Measurements from ENCODE around the gene GPR12.

GPR12 gene

GRCh38 chr13:26707122-26708006 lies 53.2 kb downstream of the GPR12 start:
- in situ Hi-C loops (cut with HindIII; ENCODE audit: low sequenced_read_pairs), result no loop called here

DNA sequence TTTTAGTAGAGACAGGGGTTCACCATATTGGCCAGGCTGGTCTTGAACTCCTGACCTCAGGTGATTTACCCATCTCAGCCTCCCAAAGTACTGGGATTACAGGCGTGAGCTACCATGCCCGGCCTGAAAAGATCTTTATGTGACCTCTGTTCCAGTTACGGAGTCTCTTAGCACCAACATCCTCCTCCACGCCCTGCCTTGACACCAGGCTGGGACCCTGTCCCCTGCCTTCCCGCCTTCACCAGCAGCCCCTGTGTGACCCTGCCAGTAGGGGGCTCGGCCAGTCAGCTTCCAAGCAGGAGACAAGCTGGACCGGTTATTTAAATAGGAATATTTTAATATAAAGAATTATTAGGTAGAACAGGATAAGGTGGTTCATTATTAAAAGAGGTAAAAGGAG lies 54.2 kb downstream of the GPR12 start:
- in situ Hi-C loops (cut with HindIII; ENCODE audit: low sequenced_read_pairs), result no loop called here

DNA sequence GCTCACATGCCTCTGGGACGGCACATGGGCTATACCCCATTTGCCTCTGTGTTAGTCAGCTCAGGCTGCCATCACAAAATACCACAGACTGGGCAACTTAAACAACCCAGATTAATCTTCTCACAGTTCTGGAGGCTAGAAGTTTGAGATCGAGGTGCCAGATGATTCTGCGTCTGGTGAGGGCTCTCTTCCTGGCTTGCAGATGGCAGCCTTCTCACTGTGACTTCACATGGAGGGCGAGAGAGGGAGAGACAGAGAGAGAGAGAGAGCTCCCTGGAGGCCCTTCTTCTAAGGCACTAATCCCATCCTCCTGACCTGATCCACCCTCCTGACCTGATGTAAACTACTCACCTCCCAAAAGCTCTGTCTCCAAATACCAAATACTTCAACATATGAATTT lies 55.0 kb downstream of the GPR12 start:
- in situ Hi-C loops (cut with HindIII; ENCODE audit: low sequenced_read_pairs), result no loop called here

All from DLD1 (cell line).